ENCODE data around the gene KRIT1. TPM values are rescaled to one million over a fixed set of nuclear protein-coding genes. Genes with fewer than 3 reads are reported as not detected.
A peak's percentile ranks its signal among the peaks of the same experiment; 100 is the strongest.
"Not testable (repeated sequence)": the region's sequence is repeated elsewhere in the genome, so short reads cannot be mapped to it uniquely, and the experiment has no call there.

KRIT1 gene
- total RNA-seq, 1 donor from 2014 or later: 45.3 TPM

GRCh38 chr7:92192326-92192725 lies 53.4 kb downstream of the KRIT1 start:
- no peak for DNase-seq (ENCODE audit: low read depth)
- no peak overlapping the region for H3K4me3 ChIP-seq (ENCODE audit: low read depth, low read length)
- no peak for TF ChIP-seq CTCF (conservative IDR thresholded peaks at IDR 0.05; ENCODE audit: low read depth, low read length)

- DNase-seq (ENCODE audit: low read depth); H3K4me3 ChIP-seq (ENCODE audit: low read depth, low read length): not testable (repeated sequence)
Measured at GRCh38 chr7:92189246-92189645, 56.5 kb downstream of the KRIT1 start.

GRCh38 chr7:92184294-92184693 lies 61.4 kb downstream of the KRIT1 start:
- DNase-seq (ENCODE audit: low read depth); H3K4me3 ChIP-seq (ENCODE audit: low read depth, low read length): not testable (repeated sequence)

- peak within 1 kb of the TSS; percentile 62 for H3K4me3 ChIP-seq (ENCODE audit: low read depth, low read length)
- DNase-seq (ENCODE audit: low read depth): peak; percentile 20
- peak; percentile 91 for TF ChIP-seq CTCF (conservative IDR thresholded peaks at IDR 0.05; ENCODE audit: low read depth, low read length)
Measured at GRCh38 chr7:92178928-92179924, 66.5 kb downstream of the KRIT1 start, which contains the start of gene LRRD1. TSS of gene LRRD1 (minus strand) at chr7:92179142. CDS start at chr7:92165202, 13,940 bp downstream.

- no peak overlapping the region for H3K4me3 ChIP-seq (ENCODE audit: low read depth, low read length)
- no peak for TF ChIP-seq CTCF (conservative IDR thresholded peaks at IDR 0.05; ENCODE audit: low read depth, low read length)
- no peak for DNase-seq (ENCODE audit: low read depth)
Measured at GRCh38 chr7:92177362-92177761, 68.4 kb downstream of the KRIT1 start.

- not testable (repeated sequence) for H3K4me3 ChIP-seq (ENCODE audit: low read depth, low read length); DNase-seq (ENCODE audit: low read depth)
Measured at GRCh38 chr7:92169529-92169928, 76.2 kb downstream of the KRIT1 start.

GRCh38 chr7:92161271-92161670 lies 84.4 kb downstream of the KRIT1 start:
- TF ChIP-seq CTCF (conservative IDR thresholded peaks at IDR 0.05; ENCODE audit: low read depth, low read length): no peak
- H3K4me3 ChIP-seq (ENCODE audit: low read depth, low read length): no peak overlapping the region
- DNase-seq (ENCODE audit: low read depth): no peak

- DNase-seq (ENCODE audit: low read depth): no peak
- H3K4me3 ChIP-seq (ENCODE audit: low read depth, low read length): no peak overlapping the region
- TF ChIP-seq CTCF (conservative IDR thresholded peaks at IDR 0.05; ENCODE audit: low read depth, low read length): no peak
Measured at GRCh38 chr7:92158660-92159575, 86.8 kb downstream of the KRIT1 start.
